ENCODE results near the gene ARHGAP15. TPM values are rescaled to one million over a fixed set of nuclear protein-coding genes. Genes with fewer than 3 reads are reported as not detected.

Gene ARHGAP15
- polyA plus RNA-seq, 1 donor from 2014 or later: 0.30 TPM

- Histone ChIP-seq H2AFZ (ENCODE audit: low read depth, low read length) (no peak overlapping the region), H3K4me2 (ENCODE audit: low read length) (no peak overlapping the region), H3K27me3 (ENCODE audit: insufficient read depth, low read depth, low read length) (no peaks in the 10 kb centered on the region), H3K9me3 (ENCODE audit: low read length) (no peaks in the 10 kb centered on the region), H4K20me1 (ENCODE audit: insufficient read depth) (no peaks in the 10 kb centered on the region), H3K36me3 (ENCODE audit: insufficient read depth, low read length) (no peaks in the 10 kb centered on the region), H3F3A (ENCODE audit: insufficient read depth, low read length, poor library complexity, severe bottlenecking) (no peaks in the 10 kb centered on the region), H3K79me2 (replicated peaks; ENCODE audit: insufficient read depth, low read length) (no peaks in the 10 kb centered on the region), H3K9ac (ENCODE audit: low read length) (no peak overlapping the region), H3K27ac (ENCODE audit: low read length) (no peak overlapping the region), H3K4me3 (ENCODE audit: low read length) (no peak overlapping the region), H3K9me2 (ENCODE audit: insufficient read depth, low read length) (no peaks in the 10 kb centered on the region)
- TF ChIP-seq POLR2AphosphoS5 (IDR thresholded peaks at IDR 0.05): no peak
These were observed 674.7 kb downstream of the ARHGAP15 start for GRCh38 chr2:143803936-143804335.

DNA sequence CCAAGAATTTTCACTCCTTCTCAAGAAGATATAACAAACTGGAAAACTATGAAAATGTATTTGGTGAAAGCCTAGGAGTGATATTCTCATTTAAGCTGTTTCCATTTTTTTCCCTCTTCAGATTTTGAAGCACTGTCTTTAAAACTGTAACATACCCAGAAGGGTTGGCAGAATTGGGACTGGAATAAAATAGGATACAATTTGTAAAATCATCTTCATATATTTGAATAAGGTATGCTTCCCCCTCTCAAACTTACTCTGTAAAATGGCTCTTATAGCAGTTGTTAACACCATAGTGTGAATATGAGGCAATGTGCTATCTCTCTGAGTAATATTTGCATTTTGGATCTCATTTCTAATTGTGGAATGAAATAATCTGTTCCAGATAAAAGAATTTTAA is 676.4 kb downstream of the ARHGAP15 start:
- no peaks in the 10 kb centered on the region for H3K79me2 ChIP-seq (replicated peaks; ENCODE audit: insufficient read depth, low read length)
- no peak overlapping the region for H3K9ac ChIP-seq (ENCODE audit: low read length)
- no peaks in the 10 kb centered on the region for H3F3A ChIP-seq (ENCODE audit: insufficient read depth, low read length, poor library complexity, severe bottlenecking)
- H2AFZ ChIP-seq (ENCODE audit: low read depth, low read length): no peak overlapping the region
- H4K20me1 ChIP-seq (ENCODE audit: insufficient read depth): no peaks in the 10 kb centered on the region
- no peaks in the 10 kb centered on the region for H3K9me3 ChIP-seq (ENCODE audit: low read length)
- no peaks in the 10 kb centered on the region for H3K36me3 ChIP-seq (ENCODE audit: insufficient read depth, low read length)
- H3K4me2 ChIP-seq (ENCODE audit: low read length): no peak overlapping the region
- no peak overlapping the region for H3K27ac ChIP-seq (ENCODE audit: low read length)
- H3K9me2 ChIP-seq (ENCODE audit: insufficient read depth, low read length): no peaks in the 10 kb centered on the region
- H3K4me3 ChIP-seq (ENCODE audit: low read length): no peak overlapping the region
- no peak for TF ChIP-seq RAD21 (conservative IDR thresholded peaks at IDR 0.05)
- TF ChIP-seq SMC3 (conservative IDR thresholded peaks at IDR 0.05; ENCODE audit: poor library complexity): no peak
- TF ChIP-seq EP300 (conservative IDR thresholded peaks at IDR 0.05; ENCODE audit: poor library complexity, severe bottlenecking): no peak
- TF ChIP-seq, protein P1, sequence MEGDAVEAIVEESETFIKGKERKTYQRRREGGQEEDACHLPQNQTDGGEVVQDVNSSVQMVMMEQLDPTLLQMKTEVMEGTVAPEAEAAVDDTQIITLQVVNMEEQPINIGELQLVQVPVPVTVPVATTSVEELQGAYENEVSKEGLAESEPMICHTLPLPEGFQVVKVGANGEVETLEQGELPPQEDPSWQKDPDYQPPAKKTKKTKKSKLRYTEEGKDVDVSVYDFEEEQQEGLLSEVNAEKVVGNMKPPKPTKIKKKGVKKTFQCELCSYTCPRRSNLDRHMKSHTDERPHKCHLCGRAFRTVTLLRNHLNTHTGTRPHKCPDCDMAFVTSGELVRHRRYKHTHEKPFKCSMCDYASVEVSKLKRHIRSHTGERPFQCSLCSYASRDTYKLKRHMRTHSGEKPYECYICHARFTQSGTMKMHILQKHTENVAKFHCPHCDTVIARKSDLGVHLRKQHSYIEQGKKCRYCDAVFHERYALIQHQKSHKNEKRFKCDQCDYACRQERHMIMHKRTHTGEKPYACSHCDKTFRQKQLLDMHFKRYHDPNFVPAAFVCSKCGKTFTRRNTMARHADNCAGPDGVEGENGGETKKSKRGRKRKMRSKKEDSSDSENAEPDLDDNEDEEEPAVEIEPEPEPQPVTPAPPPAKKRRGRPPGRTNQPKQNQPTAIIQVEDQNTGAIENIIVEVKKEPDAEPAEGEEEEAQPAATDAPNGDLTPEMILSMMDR (IDR thresholded peaks at IDR 0.05; ENCODE audit: poor library complexity, severe bottlenecking): no peak
- TF ChIP-seq POLR2AphosphoS5 (IDR thresholded peaks at IDR 0.05): no peak
- no peak for TF ChIP-seq EZH2 (IDR thresholded peaks at IDR 0.05; ENCODE audit: borderline replicate concordance, insufficient read depth, low read length, poor library complexity, severe bottlenecking)
- no peak for TF ChIP-seq MXI1 (conservative IDR thresholded peaks at IDR 0.05; ENCODE audit: poor library complexity, severe bottlenecking)
- TF ChIP-seq TAF1 (IDR thresholded peaks at IDR 0.05; ENCODE audit: low read depth): no peak
- TF ChIP-seq, protein P2, sequence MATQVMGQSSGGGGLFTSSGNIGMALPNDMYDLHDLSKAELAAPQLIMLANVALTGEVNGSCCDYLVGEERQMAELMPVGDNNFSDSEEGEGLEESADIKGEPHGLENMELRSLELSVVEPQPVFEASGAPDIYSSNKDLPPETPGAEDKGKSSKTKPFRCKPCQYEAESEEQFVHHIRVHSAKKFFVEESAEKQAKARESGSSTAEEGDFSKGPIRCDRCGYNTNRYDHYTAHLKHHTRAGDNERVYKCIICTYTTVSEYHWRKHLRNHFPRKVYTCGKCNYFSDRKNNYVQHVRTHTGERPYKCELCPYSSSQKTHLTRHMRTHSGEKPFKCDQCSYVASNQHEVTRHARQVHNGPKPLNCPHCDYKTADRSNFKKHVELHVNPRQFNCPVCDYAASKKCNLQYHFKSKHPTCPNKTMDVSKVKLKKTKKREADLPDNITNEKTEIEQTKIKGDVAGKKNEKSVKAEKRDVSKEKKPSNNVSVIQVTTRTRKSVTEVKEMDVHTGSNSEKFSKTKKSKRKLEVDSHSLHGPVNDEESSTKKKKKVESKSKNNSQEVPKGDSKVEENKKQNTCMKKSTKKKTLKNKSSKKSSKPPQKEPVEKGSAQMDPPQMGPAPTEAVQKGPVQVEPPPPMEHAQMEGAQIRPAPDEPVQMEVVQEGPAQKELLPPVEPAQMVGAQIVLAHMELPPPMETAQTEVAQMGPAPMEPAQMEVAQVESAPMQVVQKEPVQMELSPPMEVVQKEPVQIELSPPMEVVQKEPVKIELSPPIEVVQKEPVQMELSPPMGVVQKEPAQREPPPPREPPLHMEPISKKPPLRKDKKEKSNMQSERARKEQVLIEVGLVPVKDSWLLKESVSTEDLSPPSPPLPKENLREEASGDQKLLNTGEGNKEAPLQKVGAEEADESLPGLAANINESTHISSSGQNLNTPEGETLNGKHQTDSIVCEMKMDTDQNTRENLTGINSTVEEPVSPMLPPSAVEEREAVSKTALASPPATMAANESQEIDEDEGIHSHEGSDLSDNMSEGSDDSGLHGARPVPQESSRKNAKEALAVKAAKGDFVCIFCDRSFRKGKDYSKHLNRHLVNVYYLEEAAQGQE (IDR thresholded peaks at IDR 0.05; ENCODE audit: borderline replicate concordance): no peak
- H3K27me3 ChIP-seq (ENCODE audit: insufficient read depth, low read depth, low read length): no peaks in the 10 kb centered on the region

- no peak overlapping the region for H2AFZ ChIP-seq (ENCODE audit: low read depth, low read length)
- no peaks in the 10 kb centered on the region for H3K27me3 ChIP-seq (ENCODE audit: insufficient read depth, low read depth, low read length)
- H3K9me2 ChIP-seq (ENCODE audit: insufficient read depth, low read length): no peaks in the 10 kb centered on the region
- no peak for TF ChIP-seq TAF1 (IDR thresholded peaks at IDR 0.05; ENCODE audit: low read depth)
- no peak for TF ChIP-seq POLR2AphosphoS5 (IDR thresholded peaks at IDR 0.05)
- no peak for TF ChIP-seq RAD21 (conservative IDR thresholded peaks at IDR 0.05)
- TF ChIP-seq SMC3 (conservative IDR thresholded peaks at IDR 0.05; ENCODE audit: poor library complexity): no peak
- TF ChIP-seq, protein P2 (IDR thresholded peaks at IDR 0.05; ENCODE audit: borderline replicate concordance): no peak
- no peak for TF ChIP-seq EZH2 (IDR thresholded peaks at IDR 0.05; ENCODE audit: borderline replicate concordance, insufficient read depth, low read length, poor library complexity, severe bottlenecking)
- no peaks in the 10 kb centered on the region for H3K79me2 ChIP-seq (replicated peaks; ENCODE audit: insufficient read depth, low read length)
- no peak overlapping the region for H3K9ac ChIP-seq (ENCODE audit: low read length)
- H3K36me3 ChIP-seq (ENCODE audit: insufficient read depth, low read length): no peaks in the 10 kb centered on the region
- no peaks in the 10 kb centered on the region for H4K20me1 ChIP-seq (ENCODE audit: insufficient read depth)
- no peak overlapping the region for H3K4me3 ChIP-seq (ENCODE audit: low read length)
- H3K4me2 ChIP-seq (ENCODE audit: low read length): no peak overlapping the region
- H3F3A ChIP-seq (ENCODE audit: insufficient read depth, low read length, poor library complexity, severe bottlenecking): no peaks in the 10 kb centered on the region
- H3K27ac ChIP-seq (ENCODE audit: low read length): no peak overlapping the region
- H3K9me3 ChIP-seq (ENCODE audit: low read length): no peaks in the 10 kb centered on the region
These were observed 678.0 kb downstream of the ARHGAP15 start for GRCh38 chr2:143807192-143807591.
